Islet precursor cell (in vitro differentiated cells): ENCODE measurements around the gene OR2T6.
"Not testable (repeated sequence)": the region's sequence is repeated elsewhere in the genome, so short reads cannot be mapped to it uniquely, and the experiment has no call there.

ENCODE experiments used
- DNase-seq: peaks from one replicate; pipeline ENCODE4 v3.0.0-alpha.2; 2018

OR2T6 gene, protein sequence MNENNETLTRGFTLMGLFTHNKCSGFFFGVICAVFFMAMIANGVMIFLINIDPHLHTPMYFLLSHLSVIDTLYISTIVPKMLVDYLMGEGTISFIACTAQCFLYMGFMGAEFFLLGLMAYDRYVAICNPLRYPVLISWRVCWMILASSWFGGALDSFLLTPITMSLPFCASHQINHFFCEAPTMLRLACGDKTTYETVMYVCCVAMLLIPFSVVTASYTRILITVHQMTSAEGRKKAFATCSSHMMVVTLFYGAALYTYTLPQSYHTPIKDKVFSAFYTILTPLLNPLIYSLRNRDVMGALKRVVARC

DNA sequence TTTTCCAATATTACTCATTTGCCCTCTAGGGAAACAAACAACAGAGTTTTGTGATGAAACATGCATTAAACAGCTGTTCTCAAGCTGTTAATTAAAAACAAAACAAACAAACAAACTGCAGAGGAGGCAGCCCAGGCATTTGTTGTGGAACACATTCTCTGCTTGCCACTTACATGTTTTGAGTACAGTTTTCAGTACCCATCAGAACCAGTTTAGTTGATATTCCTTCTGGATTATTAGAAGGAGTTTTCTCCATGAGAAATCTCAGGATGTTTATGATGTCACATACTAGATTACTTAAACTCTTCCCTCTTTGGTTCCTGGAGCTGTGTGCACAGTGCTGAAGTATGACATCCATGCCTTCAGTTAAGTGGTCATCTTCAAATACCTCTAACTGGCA is at the start of gene OR2T6:
Gene OR2T6, plus strand, starts transcription at position 301 of the 400 bp plus-strand sequence. CDS start 11,863 bp downstream, outside the sequence.
- DNase-seq, result no peak

- DNase-seq, result no peak
Observed at GRCh38 chr1:248343451-248343850, 32.1 kb upstream of the OR2T6 start.

- no peak for DNase-seq
Observed at GRCh38 chr1:248348475-248348874, 27.1 kb upstream of the OR2T6 start, which contains the start of gene OR14C36. Gene OR14C36, plus strand, starts transcription at chr1:248348775. Its CDS starts 0 bp downstream, at chr1:248348775.

DNA sequence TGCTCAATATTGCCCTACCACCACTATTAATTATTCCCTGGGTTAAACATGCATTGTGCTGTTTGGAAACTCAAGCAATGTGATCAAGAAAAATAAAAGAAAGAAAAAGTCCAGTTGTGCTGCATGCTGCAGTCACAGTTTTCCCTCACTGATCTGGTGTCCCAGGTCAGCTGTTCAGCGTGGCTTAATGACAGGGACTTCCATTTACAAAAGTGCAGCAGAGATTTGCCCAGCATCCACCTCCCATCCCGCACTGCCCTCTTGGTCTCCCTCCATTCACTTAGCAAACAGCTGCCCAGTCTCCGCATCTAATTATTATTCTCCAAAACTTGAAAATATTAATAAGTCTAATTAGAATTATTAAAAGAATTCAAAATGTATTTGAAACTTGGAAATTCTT is 16.1 kb upstream of the OR2T6 start:
- no peak for DNase-seq

- DNase-seq, result no peak
Observed at GRCh38 chr1:248361121-248361715, 14.3 kb upstream of the OR2T6 start, which contains the start of gene OR2T4. Gene OR2T4, plus strand, starts transcription at chr1:248361665. Its CDS starts 0 bp downstream, at chr1:248361665.

GRCh38 chr1:248366609-248367008 is 8.9 kb upstream of the OR2T6 start:
- DNase-seq, result no peak

DNA sequence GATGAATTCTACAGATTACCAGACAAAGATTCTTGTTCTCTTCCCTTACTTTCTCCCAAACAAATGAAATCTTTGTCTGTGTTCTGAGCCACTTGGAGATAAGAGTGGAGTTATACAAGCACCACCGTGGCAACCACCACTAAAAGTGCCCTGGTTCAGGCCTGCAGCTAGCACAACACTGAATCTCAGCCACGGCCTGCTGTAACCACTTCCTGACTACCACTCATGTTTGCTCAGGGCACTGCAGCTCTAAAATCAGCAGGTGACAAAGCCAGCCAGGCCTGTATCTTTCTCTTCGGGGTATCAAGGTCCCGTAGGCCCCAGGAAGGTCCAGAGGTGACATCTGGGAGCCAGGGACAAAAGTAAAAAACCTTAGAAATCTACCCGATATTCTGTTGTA is 3.2 kb upstream of the OR2T6 start:
- no peak for DNase-seq

DNA sequence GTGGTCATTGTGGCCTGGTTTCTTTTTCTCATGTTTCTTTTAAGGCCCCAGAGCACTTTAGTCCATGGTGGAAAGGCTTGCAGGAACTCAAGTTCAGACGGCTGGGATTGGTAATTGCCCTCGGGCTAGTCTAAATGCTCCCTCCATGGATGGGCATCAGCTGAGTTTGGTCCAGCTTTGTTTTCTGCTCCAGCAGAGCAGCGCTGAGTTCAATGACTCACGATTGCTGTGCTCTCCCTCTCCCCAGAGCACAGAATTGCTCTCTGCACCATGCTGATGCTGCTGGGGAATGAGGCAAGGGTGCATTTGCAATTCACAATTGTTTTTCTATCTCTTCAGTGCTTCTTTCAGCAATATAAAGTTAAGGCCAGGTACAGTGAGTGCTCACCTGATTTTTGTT is 1.8 kb upstream of the OR2T6 start:
- DNase-seq, result no peak

DNA sequence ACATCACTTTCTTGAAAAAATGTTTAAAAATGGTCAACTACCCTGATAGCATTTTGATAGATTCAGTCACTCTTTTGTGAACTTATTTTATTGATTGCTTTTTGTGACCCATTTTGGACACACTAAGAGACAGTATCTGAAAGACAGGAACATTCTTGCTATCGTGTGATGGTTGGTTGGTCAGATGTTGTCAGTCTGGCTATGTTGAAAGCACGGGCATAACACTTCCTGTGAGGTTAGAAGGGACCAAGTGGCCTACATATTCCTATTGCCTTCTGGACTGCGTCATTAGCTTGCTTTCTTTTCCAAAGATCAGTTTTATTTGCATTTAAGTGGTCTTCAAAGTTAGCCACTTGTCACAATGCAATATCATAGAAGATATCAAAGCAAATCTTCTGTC is 1.4 kb downstream of the OR2T6 start:
- no peak for DNase-seq

GRCh38 chr1:248380854-248381253 is 5.3 kb downstream of the OR2T6 start:
- no peak for DNase-seq

- no peak for DNase-seq
Observed at GRCh38 chr1:248388426-248388825, 12.9 kb downstream of the OR2T6 start.

- no peak for DNase-seq
Observed at GRCh38 chr1:248393050-248393449, 17.5 kb downstream of the OR2T6 start.

DNA sequence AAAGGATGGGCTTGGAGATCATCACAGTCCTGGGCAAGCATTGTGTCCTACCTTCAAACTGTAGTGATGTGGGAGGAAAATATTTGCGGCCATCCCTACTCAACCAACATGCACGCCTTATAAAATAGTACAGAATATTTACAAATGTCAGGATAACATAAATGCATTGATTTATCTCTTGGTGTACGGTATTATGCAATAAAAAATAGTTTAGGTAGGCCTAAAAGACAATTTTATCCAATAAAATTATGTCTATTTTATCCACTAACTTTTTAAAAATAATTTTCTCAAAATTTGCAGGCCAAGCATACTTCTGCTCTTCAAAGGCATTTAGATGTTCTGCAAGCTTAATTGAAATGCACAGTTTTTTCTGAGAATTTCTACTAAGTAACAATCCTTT is 27.2 kb downstream of the OR2T6 start, which contains the start of gene OR2T1:
Gene OR2T1, plus strand, starts transcription at position 301 of the 400 bp plus-strand sequence. CDS start 3,100 bp downstream, outside the sequence.
- no peak for DNase-seq

- DNase-seq, result no peak
Observed at GRCh38 chr1:248404024-248404423, 28.5 kb downstream of the OR2T6 start.

DNA sequence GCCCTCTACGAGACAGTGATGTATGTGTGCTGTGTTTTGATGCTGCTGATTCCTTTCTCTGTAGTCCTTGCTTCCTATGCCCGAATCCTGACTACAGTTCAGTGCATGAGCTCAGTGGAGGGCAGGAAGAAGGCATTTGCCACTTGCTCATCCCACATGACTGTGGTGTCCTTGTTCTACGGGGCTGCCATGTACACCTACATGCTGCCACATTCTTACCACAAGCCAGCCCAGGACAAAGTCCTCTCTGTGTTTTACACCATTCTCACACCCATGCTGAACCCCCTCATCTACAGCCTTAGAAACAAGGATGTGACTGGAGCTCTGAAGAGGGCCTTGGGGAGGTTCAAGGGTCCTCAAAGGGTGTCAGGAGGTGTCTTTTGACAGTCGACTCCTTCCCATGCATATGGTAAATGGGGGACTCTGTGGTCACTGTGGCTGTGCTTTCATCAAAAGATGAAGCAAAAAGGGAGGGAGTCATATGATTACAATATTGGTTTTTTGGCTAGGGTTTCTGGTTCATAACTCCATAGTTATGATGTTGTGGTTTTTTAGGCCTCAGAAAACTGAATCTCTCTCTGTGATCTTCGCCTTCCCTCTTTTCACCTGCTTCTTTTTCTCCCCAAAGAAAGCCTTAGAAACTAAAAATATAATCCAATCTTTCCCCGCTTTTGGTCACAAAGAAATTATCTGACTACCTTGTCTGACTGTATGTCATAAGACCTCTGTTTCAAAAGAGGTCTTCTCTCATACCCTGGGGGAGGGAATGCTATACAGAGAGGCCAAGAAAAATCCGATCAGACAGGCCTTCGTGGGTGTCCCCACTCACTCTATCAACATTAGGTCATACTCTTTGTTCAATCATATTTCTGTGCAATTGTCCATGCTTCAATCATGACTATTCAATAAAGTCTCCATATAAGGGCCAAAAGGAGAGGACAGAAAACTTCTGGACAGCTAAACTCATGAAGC is 31.5 kb downstream of the OR2T6 start:
- no peak for DNase-seq

GRCh38 chr1:248416226-248416625 is 40.7 kb downstream of the OR2T6 start:
- no peak for DNase-seq

DNA sequence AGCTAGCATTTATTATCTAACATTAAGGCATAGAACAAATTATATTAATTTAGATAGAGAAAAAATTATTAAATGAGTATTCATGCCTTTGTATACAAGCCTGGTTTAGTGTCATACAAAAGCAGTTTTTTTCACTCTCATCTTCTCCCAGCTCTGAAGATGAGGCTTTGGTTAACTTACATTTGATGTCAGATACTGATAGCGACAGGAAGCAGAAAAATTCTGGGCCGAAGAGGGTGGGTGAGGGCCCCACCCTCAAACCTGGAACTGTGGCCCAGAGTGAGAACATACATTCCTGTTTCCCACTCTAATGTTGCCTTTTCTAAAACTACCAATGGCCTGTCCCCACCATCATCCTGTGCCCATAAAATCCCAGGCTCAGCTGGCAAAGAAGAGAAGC is 42.3 kb downstream of the OR2T6 start:
- no peak for DNase-seq

DNA sequence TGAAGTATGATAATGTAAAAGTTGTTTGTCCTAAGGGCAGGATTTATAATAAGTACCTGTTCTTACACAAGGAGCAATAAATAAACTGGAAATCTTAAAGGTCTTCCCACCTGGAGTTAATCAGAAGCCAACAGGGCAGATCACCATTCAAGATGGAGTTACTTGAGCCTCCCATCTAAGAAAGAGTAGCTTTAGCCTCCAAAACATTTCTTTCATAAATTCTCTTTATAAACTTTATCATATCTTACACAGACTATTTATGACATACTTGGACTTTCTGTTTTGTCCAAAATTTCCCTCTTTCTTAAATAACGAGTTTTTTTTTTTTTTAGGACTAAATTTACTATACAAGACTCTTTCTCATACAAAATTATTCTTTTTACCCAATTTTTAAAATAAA is 45.8 kb downstream of the OR2T6 start:
- no peak for DNase-seq

- not testable (repeated sequence) for DNase-seq
Observed at GRCh38 chr1:248427526-248428191, 52.1 kb downstream of the OR2T6 start.

DNA sequence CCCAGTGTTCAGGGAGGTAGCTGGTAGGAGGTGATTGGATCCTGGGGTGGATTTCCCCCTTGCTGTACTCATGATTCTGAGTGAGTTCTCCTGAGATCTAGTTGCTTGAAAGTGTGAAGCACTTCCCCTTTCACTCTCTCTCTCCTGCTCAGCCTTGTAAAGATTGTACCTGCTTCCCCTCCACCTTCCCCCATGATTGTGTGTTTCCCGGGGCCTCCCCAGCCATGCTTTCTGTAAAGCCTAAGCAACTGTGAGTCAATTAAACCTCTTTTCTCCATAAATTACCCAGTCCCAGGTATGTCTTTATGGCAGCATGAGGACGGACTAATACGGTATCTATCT is 52.6 kb downstream of the OR2T6 start:
- DNase-seq, result not testable (repeated sequence)

DNA sequence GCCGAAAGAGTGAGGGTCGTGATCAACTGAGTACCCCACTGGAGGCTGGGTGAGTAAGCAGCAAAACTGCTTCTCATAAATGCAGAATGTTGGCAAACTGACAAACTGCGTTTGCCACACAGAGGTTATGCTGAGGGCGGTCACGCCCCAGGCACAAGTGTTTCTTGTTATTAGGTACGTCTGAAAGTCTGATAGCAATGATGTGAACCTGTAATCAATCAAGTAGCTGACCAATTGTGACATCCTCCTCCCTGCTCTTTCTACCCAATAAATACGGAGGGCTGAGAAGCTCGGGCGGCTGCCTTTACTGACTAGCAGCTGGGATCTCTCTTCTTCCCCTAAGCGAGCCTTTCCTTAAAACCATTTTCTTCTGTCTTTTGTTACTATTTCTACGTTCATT is 56.1 kb downstream of the OR2T6 start:
- not testable (repeated sequence) for DNase-seq

DNA sequence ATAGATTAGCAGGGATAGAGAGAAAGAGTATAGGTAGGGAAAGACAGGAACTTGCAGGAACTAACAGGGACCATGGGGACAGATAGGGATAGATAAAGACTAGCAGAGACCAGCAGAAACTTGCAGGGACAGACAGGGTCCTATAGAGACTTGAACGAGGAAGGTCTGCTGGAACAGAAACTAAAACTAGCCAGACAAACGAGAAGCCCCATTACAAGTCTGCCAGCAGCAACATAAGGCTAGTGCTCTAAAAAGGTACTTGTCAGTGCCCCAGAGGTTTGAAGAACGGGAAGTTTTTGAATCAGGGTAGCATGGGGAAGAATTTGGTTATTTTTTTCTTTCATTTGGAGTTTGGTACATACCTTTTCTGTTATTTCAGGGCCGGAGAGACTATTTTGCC is 56.7 kb downstream of the OR2T6 start:
- not testable (repeated sequence) for DNase-seq
